Suppressor macrophage treated with lipopolysaccharide for 1 hour (primary cell): ENCODE results near the gene MYO9A.
A peak's percentile ranks its signal among the peaks of the same experiment; 100 is the strongest.
"Not testable (repeated sequence)": the region's sequence is repeated elsewhere in the genome, so short reads cannot be mapped to it uniquely, and the experiment has no call there.

ENCODE experiments used
- DNase-seq, 3 donors: peaks; one replicate each; pipeline ENCODE4 v3.0.0-alpha.2; 2020 to 2022

Gene MYO9A

GRCh38 chr15:72136170-72137051 lies 18.5 kb upstream of the MYO9A start:
- DNase-seq, result no peak

GRCh38 chr15:72135719-72136118 lies 17.8 kb upstream of the MYO9A start:
- no peak for DNase-seq

GRCh38 chr15:72133211-72133610 lies 15.3 kb upstream of the MYO9A start:
- no peak for DNase-seq

GRCh38 chr15:72131922-72132321 lies 14.0 kb upstream of the MYO9A start:
- DNase-seq, result no peak

GRCh38 chr15:72130272-72130671 lies 12.3 kb upstream of the MYO9A start:
- no peak for DNase-seq

- DNase-seq, result no peak
These were observed 10.4 kb upstream of the MYO9A start for GRCh38 chr15:72128359-72128758.

- no peak for DNase-seq
These were observed 9.9 kb upstream of the MYO9A start for GRCh38 chr15:72127724-72128322.

GRCh38 chr15:72124218-72124617 lies 6.3 kb upstream of the MYO9A start:
- no peak for DNase-seq

- DNase-seq, result peak; percentile 85 to 93 (median 86)
These were observed 399 bp downstream of the MYO9A start for GRCh38 chr15:72117486-72118016.

GRCh38 chr15:72116731-72117485 lies 1.0 kb downstream of the MYO9A start:
- DNase-seq, result peak in 2 of 3 donors; percentile 4 to 9

- no peak for DNase-seq
These were observed 4.5 kb downstream of the MYO9A start for GRCh38 chr15:72113347-72114031.

- DNase-seq, result no peak
These were observed 5.1 kb downstream of the MYO9A start for GRCh38 chr15:72112805-72113204.

- DNase-seq, result no peak
These were observed 5.8 kb downstream of the MYO9A start for GRCh38 chr15:72112116-72112515.

- DNase-seq, result no peak
These were observed 7.6 kb downstream of the MYO9A start for GRCh38 chr15:72110355-72110754.

- no peak for DNase-seq
These were observed 11.9 kb downstream of the MYO9A start for GRCh38 chr15:72106068-72106467.

GRCh38 chr15:72105111-72105510 lies 12.8 kb downstream of the MYO9A start:
- no peak for DNase-seq

GRCh38 chr15:72100551-72100950 lies 17.4 kb downstream of the MYO9A start:
- not testable (repeated sequence) for DNase-seq

- DNase-seq, result no peak
These were observed 18.8 kb downstream of the MYO9A start for GRCh38 chr15:72099155-72099554.

- DNase-seq, result no peak
These were observed 19.9 kb downstream of the MYO9A start for GRCh38 chr15:72098040-72098439.

GRCh38 chr15:72096796-72097195 lies 21.2 kb downstream of the MYO9A start:
- DNase-seq, result no peak

GRCh38 chr15:72092691-72093090 lies 25.3 kb downstream of the MYO9A start:
- no peak for DNase-seq

GRCh38 chr15:72092006-72092405 lies 25.9 kb downstream of the MYO9A start:
- no peak for DNase-seq
